Panc1 (cell line): ENCODE results near the gene ACSS1. TPM values are rescaled to one million over a fixed set of nuclear protein-coding genes. Genes with fewer than 3 reads are reported as not detected.

Source experiments
- ATAC-seq: fragments of 200-7000 bp; cut with Tn5 transposase; 2 replicates; pipeline ENCODE4 v1.9.1; 2020; ENCODE audit warnings: mild to moderate bottlenecking, moderate library complexity
- BruUV-seq: library from RNA; stranded (reverse); fragments of 400-500 nt; replicated peaks from 2 replicates; lab custom pipeline; 2021; lab: Mats Ljungman, UMichigan
- CTCF ChIA-PET: fragments of 300-600 bp; sonication (Branson Sonifier 250); formaldehyde crosslinking; loops from one replicate; lab custom pipeline; 2022; ENCODE audit warnings: antibody characterized with exemption; lab: Charles Lee
- POLR2A ChIA-PET: fragments of 300-600 bp; sonication (Branson Sonifier 250); formaldehyde crosslinking; loops from one replicate; lab custom pipeline; 2022; ENCODE audit warnings: antibody characterized with exemption; lab: Charles Lee
- DNase-seq: peaks from one replicate; pipeline ENCODE4 v3.0.0-alpha.2; 2010; ENCODE audit warnings: low read depth, low spot score
- H3K27ac ChIP-seq: 2 replicates; pipeline ENCODE4 v1.5.1; 2011; ENCODE audit warnings: mild to moderate bottlenecking, low read length, inconsistent platforms
- H3K27me3 ChIP-seq: fragments of 200-500 bp; sonication (Bioruptor generic); 2 replicates; pipeline ENCODE4 v1.6.0; 2014; ENCODE audit warnings: low read length, inconsistent platforms; ENCODE audit not compliant: control insufficient read depth, insufficient read depth
- H3K36me3 ChIP-seq: fragments of 200-500 bp; sonication (Bioruptor generic); 2 replicates; pipeline ENCODE4 v1.5.1; 2014; ENCODE audit warnings: inconsistent platforms, mild to moderate bottlenecking, low read length, moderate library complexity; ENCODE audit not compliant: control insufficient read depth, insufficient read depth
- H3K4me1 ChIP-seq: 2 replicates; pipeline ENCODE4 v1.5.1; 2011; ENCODE audit warnings: inconsistent platforms, mild to moderate bottlenecking, low read length, moderate library complexity; ENCODE audit not compliant: control insufficient read depth, insufficient read depth
- H3K4me3 ChIP-seq, 2 experiments: 2 replicates each; pipeline ENCODE4 v1.5.1; 2011 to 2012; ENCODE audit warnings: low read depth in 2 of 2, low read length in 2 of 2, mild to moderate bottlenecking in 2 of 2, inconsistent platforms in 1 of 2, moderate library complexity in 1 of 2
- H3K9me3 ChIP-seq: fragments of 200-500 bp; sonication (Bioruptor generic); 2 replicates; pipeline ENCODE4 v1.5.1; 2014; ENCODE audit warnings: low read depth, mild to moderate bottlenecking, inconsistent platforms, low read length, moderate library complexity; ENCODE audit not compliant: control insufficient read depth, insufficient read depth
- POLR2AphosphoS5 ChIP-seq: IDR thresholded peaks from 2 replicates; pipeline ENCODE4 v1.6.1; 2012; ENCODE audit warnings: mild to moderate bottlenecking, low read depth, low read length, moderate library complexity
- REST ChIP-seq, 2 experiments: IDR thresholded peaks; 2 replicates each; pipeline ENCODE4 v1.6.1; 2011 to 2012; ENCODE audit warnings: low read depth in 2 of 2, control low read depth in 1 of 2, low read length in 1 of 2, mild to moderate bottlenecking in 1 of 2, moderate library complexity in 1 of 2; ENCODE audit not compliant: insufficient read depth in 1 of 2
- SIN3A ChIP-seq: IDR thresholded peaks from 2 replicates; pipeline ENCODE4 v1.6.1; 2012; ENCODE audit warnings: low read depth, mild to moderate bottlenecking, low read length, moderate library complexity, borderline replicate concordance; ENCODE audit not compliant: insufficient read depth
- TCF7L2 ChIP-seq: IDR thresholded peaks from 2 replicates; pipeline ENCODE4 v1.6.1; 2011; ENCODE audit warnings: mild to moderate bottlenecking, low read depth, low read length, inconsistent platforms
- in situ Hi-C: cut with HindIII; loops from 2 replicates; pipeline ENCODE4 v1.10.0; 2016; ENCODE audit warnings: low sequenced_read_pairs, low pct_unique_long_range_greater_than_20kb
- intact Hi-C: fragments of 100-400 bp; cut with micrococcal nuclease; formaldehyde crosslinking; loops from one replicate; pipeline ENCODE4 v1.10.0; 2022; ENCODE audit not compliant: unreplicated experiment
- total RNA-seq: library from RNA; stranded (reverse); gene quantifications from one replicate; pipeline ENCODE4 v1.2.1, GENCODE V29; 2021; ENCODE audit not compliant: unreplicated experiment
- TF ChIP-seq, protein P1 (sequence below): fragments of 450-650 bp; IDR thresholded peaks from 2 replicates; pipeline ENCODE4 v1.5.1; 2017; ENCODE audit warnings: mild to moderate bottlenecking

ACSS1 gene
- total RNA-seq, 1 experiment from 2014 or later = 32.2 TPM

- CTCF ChIA-PET = no interaction called here
- no peaks in the 10 kb centered on the region for H3K27me3 ChIP-seq
- no TSS peak for BruUV-seq
- TF ChIP-seq POLR2AphosphoS5 (no peak), SIN3A (no peak), REST (IDR thresholded peaks at IDR 0.05; ENCODE audit: insufficient read depth in 1 of 2, low read depth in 2 of 2, low read length in 1 of 2) (no peak), TCF7L2 (no peak)
- TF ChIP-seq, protein P1, sequence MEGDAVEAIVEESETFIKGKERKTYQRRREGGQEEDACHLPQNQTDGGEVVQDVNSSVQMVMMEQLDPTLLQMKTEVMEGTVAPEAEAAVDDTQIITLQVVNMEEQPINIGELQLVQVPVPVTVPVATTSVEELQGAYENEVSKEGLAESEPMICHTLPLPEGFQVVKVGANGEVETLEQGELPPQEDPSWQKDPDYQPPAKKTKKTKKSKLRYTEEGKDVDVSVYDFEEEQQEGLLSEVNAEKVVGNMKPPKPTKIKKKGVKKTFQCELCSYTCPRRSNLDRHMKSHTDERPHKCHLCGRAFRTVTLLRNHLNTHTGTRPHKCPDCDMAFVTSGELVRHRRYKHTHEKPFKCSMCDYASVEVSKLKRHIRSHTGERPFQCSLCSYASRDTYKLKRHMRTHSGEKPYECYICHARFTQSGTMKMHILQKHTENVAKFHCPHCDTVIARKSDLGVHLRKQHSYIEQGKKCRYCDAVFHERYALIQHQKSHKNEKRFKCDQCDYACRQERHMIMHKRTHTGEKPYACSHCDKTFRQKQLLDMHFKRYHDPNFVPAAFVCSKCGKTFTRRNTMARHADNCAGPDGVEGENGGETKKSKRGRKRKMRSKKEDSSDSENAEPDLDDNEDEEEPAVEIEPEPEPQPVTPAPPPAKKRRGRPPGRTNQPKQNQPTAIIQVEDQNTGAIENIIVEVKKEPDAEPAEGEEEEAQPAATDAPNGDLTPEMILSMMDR = no peak
- no peak overlapping the region for H3K27ac ChIP-seq
- ATAC-seq (no peak), DNase-seq (no peak)
- H3K36me3 ChIP-seq = no peaks in the 10 kb centered on the region
- H3K9me3 ChIP-seq = no peaks in the 10 kb centered on the region
- intact Hi-C loops = no loop called here
- in situ Hi-C loops = no loop called here
- H3K4me3 ChIP-seq = no peak overlapping the region
- POLR2A ChIA-PET = no interaction called here
- H3K4me1 ChIP-seq = peaks cover 6% of the 10 kb centered on the region; the same call in 1 of the 2 replicates
Observed at GRCh38 chr20:25044660-25045342, 13.1 kb downstream of the ACSS1 start.

- DNase-seq = no peak
- POLR2A ChIA-PET = no interaction called here
- Histone ChIP-seq H3K4me3 (no peak overlapping the region), H3K36me3 (no peaks in the 10 kb centered on the region), H3K4me1 (peaks cover 12% of the 10 kb centered on the region; the same call in 1 of the 2 replicates), H3K27me3 (no peaks in the 10 kb centered on the region), H3K27ac (no peak overlapping the region), H3K9me3 (no peaks in the 10 kb centered on the region)
- TF ChIP-seq REST (IDR thresholded peaks at IDR 0.05; ENCODE audit: insufficient read depth in 1 of 2, low read depth in 2 of 2, low read length in 1 of 2) (no peak), POLR2AphosphoS5 (no peak), SIN3A (no peak), TCF7L2 (no peak)
- TF ChIP-seq, protein P1 = no peak
- intact Hi-C loops (no loop called here), in situ Hi-C loops (no loop called here)
- BruUV-seq = no TSS peak
- CTCF ChIA-PET = no interaction called here
- ATAC-seq = no peak
Observed at GRCh38 chr20:25044261-25044560, 13.7 kb downstream of the ACSS1 start.
